WTC11 (cell line): ENCODE measurements around the gene IL4I1. TPM values are rescaled to one million over a fixed set of nuclear protein-coding genes. Genes with fewer than 3 reads are reported as not detected.

Source experiments
- ATAC-seq: fragments of 200-7000 bp; cut with Tn5 transposase; 2 replicates; pipeline ENCODE4 v1.10.0; 2021; ENCODE audit warnings: mild to moderate bottlenecking, moderate library complexity
- CTCF ChIA-PET: fragments of 300-600 bp; sonication (Branson Sonifier 250); formaldehyde crosslinking; loops from one replicate; lab custom pipeline; 2021; ENCODE audit warnings: antibody characterized with exemption; lab: Charles Lee
- POLR2A ChIA-PET: fragments of 350-600 bp; sonication (Branson Sonifier 250); formaldehyde crosslinking; loops from one replicate; lab custom pipeline; 2021; ENCODE audit warnings: antibody characterized with exemption; lab: Charles Lee
- DNase-seq: peaks from one replicate; pipeline ENCODE4 v3.0.0; 2021; ENCODE audit warnings: low spot score
- H3K27ac Mint-ChIP-seq: 2 replicates; pipeline ENCODE4 v1.8.0; 2021; ENCODE audit warnings: mixed read lengths
- H3K27me3 Mint-ChIP-seq: 2 replicates; pipeline ENCODE4 v1.8.0; 2021; ENCODE audit warnings: low read depth, mild to moderate bottlenecking, moderate library complexity, mixed read lengths
- H3K36me3 Mint-ChIP-seq: 2 replicates; pipeline ENCODE4 v1.8.0; 2021; ENCODE audit warnings: mixed read lengths
- H3K4me1 Mint-ChIP-seq: 2 replicates; pipeline ENCODE4 v1.8.0; 2022; ENCODE audit warnings: mixed read lengths
- H3K4me3 Mint-ChIP-seq: 2 replicates; pipeline ENCODE4 v1.8.0; 2021; ENCODE audit warnings: mild to moderate bottlenecking, moderate library complexity, mixed read lengths
- H3K9me3 Mint-ChIP-seq: 2 replicates; pipeline ENCODE4 v1.8.0; 2021; ENCODE audit warnings: mixed read lengths
- ARID4B ChIP-seq: sonication (generic); formaldehyde crosslinking; IDR thresholded peaks from 2 replicates; pipeline ENCODE4 v1.8.0; 2023; ENCODE audit warnings: missing genetic modification reagents, mild to moderate bottlenecking, borderline replicate concordance
- ATF6 ChIP-seq: sonication (generic); formaldehyde crosslinking; IDR thresholded peaks from 2 replicates; pipeline ENCODE4 v1.8.1; 2023; ENCODE audit warnings: mild to moderate bottlenecking, missing genetic modification reagents
- FOXP1 ChIP-seq: sonication (generic); formaldehyde crosslinking; IDR thresholded peaks from 2 replicates; pipeline ENCODE4 v1.8.0; 2022; ENCODE audit warnings: missing genetic modification reagents, mild to moderate bottlenecking, moderate library complexity, borderline replicate concordance
- GABPB1 ChIP-seq: sonication (generic); formaldehyde crosslinking; IDR thresholded peaks from 2 replicates; pipeline ENCODE4 v1.8.1; 2023; ENCODE audit warnings: mild to moderate bottlenecking, missing genetic modification reagents
- IRF1 ChIP-seq: sonication (generic); formaldehyde crosslinking; IDR thresholded peaks from 2 replicates; pipeline ENCODE4 v1.8.0; 2023; ENCODE audit warnings: missing genetic modification reagents
- JUN ChIP-seq: sonication (generic); formaldehyde crosslinking; IDR thresholded peaks from 2 replicates; pipeline ENCODE4 v1.8.0; 2023; ENCODE audit warnings: mild to moderate bottlenecking, missing genetic modification reagents
- MLX ChIP-seq: sonication (generic); formaldehyde crosslinking; IDR thresholded peaks from 2 replicates; pipeline ENCODE4 v1.8.1; 2023; ENCODE audit warnings: mild to moderate bottlenecking, missing genetic modification reagents, moderate library complexity
- NFE2L1 ChIP-seq: sonication (generic); formaldehyde crosslinking; IDR thresholded peaks from 2 replicates; pipeline ENCODE4 v1.8.1; 2023; ENCODE audit warnings: missing genetic modification reagents
- NFYB ChIP-seq: sonication (generic); formaldehyde crosslinking; conservative IDR thresholded peaks from 2 replicates; pipeline ENCODE4 v1.8.0; 2022; ENCODE audit warnings: low read depth, missing genetic modification reagents
- RELA ChIP-seq: sonication (generic); formaldehyde crosslinking; IDR thresholded peaks from 2 replicates; pipeline ENCODE4 v1.8.1; 2022; ENCODE audit warnings: missing genetic modification reagents, mild to moderate bottlenecking, borderline replicate concordance
- SOX15 ChIP-seq: fragments of 250-450 bp; sonication (Bioruptor Pico); IDR thresholded peaks from 2 replicates; pipeline ENCODE4 v1.9.0; 2021; ENCODE audit warnings: mild to moderate bottlenecking
- SP1 ChIP-seq: sonication (generic); formaldehyde crosslinking; conservative IDR thresholded peaks from 2 replicates; pipeline ENCODE4 v1.8.1; 2022; ENCODE audit warnings: missing genetic modification reagents
- ZBTB43 ChIP-seq: sonication (generic); formaldehyde crosslinking; IDR thresholded peaks from 2 replicates; pipeline ENCODE4 v1.8.1; 2023; ENCODE audit warnings: mild to moderate bottlenecking, missing genetic modification reagents
- ZNF138 ChIP-seq: sonication (generic); formaldehyde crosslinking; conservative IDR thresholded peaks from 2 replicates; pipeline ENCODE4 v1.8.1; 2022; ENCODE audit warnings: mild to moderate bottlenecking, moderate library complexity, missing genetic modification reagents
- ZNF671 ChIP-seq: fragments of 250-450 bp; sonication (Bioruptor Pico); IDR thresholded peaks from 2 replicates; pipeline ENCODE4 v1.8.0; 2021; ENCODE audit warnings: mild to moderate bottlenecking
- total RNA-seq: library from RNA; stranded (reverse); gene quantifications from 3 replicates; pipeline ENCODE4 v1.2.3, GENCODE V29; 2021

IL4I1 gene
- total RNA-seq, 1 experiment from 2014 or later, result 0.83 TPM

GRCh38 chr19:49924004-49924880 lies 27.6 kb upstream of the IL4I1 start:
- Mint-ChIP-seq H3K4me1 (peaks cover 44% of the 10 kb centered on the region), H3K4me3 (no peak overlapping the region)
- TF ChIP-seq IRF1 (CRISPR knock-in tag) (no peak), GABPB1 (CRISPR knock-in tag) (peak; percentile 78)
- TF ChIP-seq, all 79 proteins: peak for 1
- H3K27ac Mint-ChIP-seq, result 0 out of 2 replicates have a peak overlapping the region, but pooled peaks have one; percentile 32
- peak; percentile 36 for DNase-seq
- H3K36me3 Mint-ChIP-seq, result peaks cover 34% of the 10 kb centered on the region
- peaks cover 4% of the 10 kb centered on the region; the same call in 1 of the 2 replicates for H3K27me3 Mint-ChIP-seq
- POLR2A ChIA-PET, result interaction anchor here (0.5 to 0.6 kb wide), 2 partner anchors 30 to 56 kb away, joined by 4 to 7 read pairs; partner anchors contain the start of gene PNKP
- CTCF ChIA-PET, result interaction anchor here (1.0 to 1.2 kb wide), 2 partner anchors 12 to 34 kb away, joined by 3 to 5 read pairs; no protein-coding TSS in a partner anchor
- no peaks in the 10 kb centered on the region for H3K9me3 Mint-ChIP-seq
- ATAC-seq, result no peak

GRCh38 chr19:49923055-49924003 lies 26.6 kb upstream of the IL4I1 start:
- peaks cover 34% of the 10 kb centered on the region for H3K36me3 Mint-ChIP-seq
- TF ChIP-seq ZNF138 (no peak), NFYB (CRISPR knock-in tag) (no peak), RELA (CRISPR knock-in tag) (no peak), NFE2L1 (CRISPR knock-in tag) (no peak), ARID4B (no peak), ZBTB43 (CRISPR knock-in tag) (no peak), ZNF671 (CRISPR knock-in tag) (no peak)
- no peaks in the 10 kb centered on the region for H3K9me3 Mint-ChIP-seq
- ChIA-PET CTCF (no interaction called here), POLR2A (no interaction called here)
- H3K4me1 Mint-ChIP-seq, result peaks cover 40% of the 10 kb centered on the region
- DNase-seq (no peak), ATAC-seq (no peak)
- 0 out of 2 replicates have a peak overlapping the region, but pooled peaks have one; percentile 36 for H3K27ac Mint-ChIP-seq
- no peak overlapping the region for H3K4me3 Mint-ChIP-seq
- H3K27me3 Mint-ChIP-seq, result no peaks in the 10 kb centered on the region

- Mint-ChIP-seq H3K27ac (peak overlapping the region; percentile 70), H3K9me3 (no peaks in the 10 kb centered on the region), H3K36me3 (peaks cover 31% of the 10 kb centered on the region), H3K4me3 (no peak overlapping the region), H3K27me3 (no peaks in the 10 kb centered on the region), H3K4me1 (peaks cover 33% of the 10 kb centered on the region)
- ChIA-PET CTCF (interaction anchor here (0.9 to 1.6 kb wide), 3 partner anchors 32 to 204 kb away, joined by 4 to 5 read pairs (median 4); no protein-coding TSS in a partner anchor), POLR2A (interaction anchor here (0.5 to 1.0 kb wide), 2 partner anchors 8 to 76 kb away, joined by 3 read pairs; no protein-coding TSS in a partner anchor)
- no peak; the same call in 1 of the 2 replicates for ATAC-seq
- DNase-seq, result no peak
- TF ChIP-seq FOXP1 (CRISPR knock-in tag), result no peak
- no peak for TF ChIP-seq MLX
- no peak for TF ChIP-seq SP1 (CRISPR knock-in tag)
- TF ChIP-seq JUN (CRISPR knock-in tag), result no peak
- no peak for TF ChIP-seq SOX15 (CRISPR knock-in tag)
- no peak for TF ChIP-seq ATF6 (CRISPR knock-in tag)
Measured at GRCh38 chr19:49921871-49922795, 25.4 kb upstream of the IL4I1 start.
